H1 (cell line): ENCODE results near the gene CASK. TPM values are rescaled to one million over a fixed set of nuclear protein-coding genes. Genes with fewer than 3 reads are reported as not detected.

Source experiments
- CTCF ChIA-PET: fragments of 300-600 bp; sonication (Branson Sonifier 250); formaldehyde crosslinking; loops from one replicate; lab custom pipeline; 2021; ENCODE audit not compliant: partially characterized antibody; lab: Charles Lee
- POLR2A ChIA-PET: fragments of 300-600 bp; sonication (Branson Sonifier 250); formaldehyde crosslinking; loops from one replicate; lab custom pipeline; 2021; ENCODE audit warnings: inconsistent platforms; ENCODE audit not compliant: partially characterized antibody; lab: Charles Lee
- DNase-seq, 2 experiments: peaks; one replicate each; pipeline versions ENCODE4 v3.0.0 to v3.0.0-alpha.2; 2010 to 2022; ENCODE audit warnings: low spot score in 2 of 2, low read depth in 1 of 2, mixed read lengths in 1 of 2
- FAIRE-seq: peaks from 2 replicates; lab custom pipeline; 2011; peaks lifted over from hg19 to GRCh38; lab: Jason Lieb, UNC
- H2AFZ ChIP-seq: 2 replicates; pipeline ENCODE4 v1.8.1; 2012; ENCODE audit warnings: low read length, inconsistent platforms
- H2AK5ac ChIP-seq: 2 replicates; pipeline ENCODE4 v1.6.1; 2013; ENCODE audit warnings: low read depth, low read length
- H2BK120ac ChIP-seq: replicated peaks from 2 replicates; pipeline ENCODE3; 2013; ENCODE audit warnings: low read depth, low read length, inconsistent platforms
- H2BK12ac ChIP-seq: 2 replicates; pipeline ENCODE4 v1.6.1; 2013; ENCODE audit warnings: low read depth, low read length
- H2BK15ac ChIP-seq: 2 replicates; pipeline ENCODE4 v1.6.1; 2013; ENCODE audit warnings: low read length
- H2BK20ac ChIP-seq: 2 replicates; pipeline ENCODE4 v1.6.1; 2013; ENCODE audit warnings: low read length
- H2BK5ac ChIP-seq: 2 replicates; pipeline ENCODE4 v1.6.1; 2013; ENCODE audit warnings: low read depth, low read length
- H3K14ac ChIP-seq: 2 replicates; pipeline ENCODE4 v1.6.1; 2013; ENCODE audit warnings: inconsistent platforms; ENCODE audit not compliant: insufficient read length
- H3K18ac ChIP-seq: 2 replicates; pipeline ENCODE4 v1.6.1; 2013; ENCODE audit warnings: low read length; ENCODE audit errors: extremely low read depth
- H3K23ac ChIP-seq: 2 replicates; pipeline ENCODE4 v1.6.1; 2013; ENCODE audit warnings: inconsistent platforms; ENCODE audit not compliant: insufficient read length
- H3K23me2 ChIP-seq: 2 replicates; pipeline ENCODE4 v1.6.1; 2013; ENCODE audit warnings: low read depth, low read length
- H3K27ac ChIP-seq: 2 replicates; pipeline ENCODE4 v1.6.1; 2011; ENCODE audit warnings: low read depth, low read length, inconsistent platforms
- H3K27me3 ChIP-seq, 4 experiments: replicated peaks in 1 of 4; 1 replicate in 1 of 4; 2 replicates in 3 of 4; pipeline versions ENCODE4 v1.6.1 to v1.8.1; 2011 to 2013; ENCODE audit warnings: low read length in 3 of 4, mild to moderate bottlenecking in 3 of 4, inconsistent platforms in 2 of 4, mixed read lengths in 2 of 4, moderate library complexity in 1 of 4; ENCODE audit not compliant: control insufficient read depth in 3 of 4, insufficient read depth in 3 of 4; ENCODE audit errors: extremely low read depth in 1 of 4
- H3K36me3 ChIP-seq, 4 experiments: 2 replicates each; pipeline versions ENCODE4 v1.6.1 to v1.8.1; 2011 to 2013; ENCODE audit warnings: mild to moderate bottlenecking in 4 of 4, low read length in 3 of 4, moderate library complexity in 2 of 4, control low read depth in 1 of 4, inconsistent platforms in 1 of 4; ENCODE audit not compliant: insufficient read depth in 4 of 4, control insufficient read depth in 2 of 4
- H3K4ac ChIP-seq: replicated peaks from 2 replicates; pipeline ENCODE3; 2013; ENCODE audit warnings: low read length, low read depth, mixed read lengths, inconsistent platforms; ENCODE audit not compliant: insufficient read length
- H3K4me1 ChIP-seq, 4 experiments: replicated peaks in 1 of 4; 1 replicate in 1 of 4; 2 replicates in 3 of 4; pipeline versions ENCODE4 v1.6.1 to v1.8.1; 2011 to 2013; ENCODE audit warnings: low read length in 3 of 4, inconsistent platforms in 2 of 4, mixed read lengths in 1 of 4; ENCODE audit not compliant: insufficient read depth in 4 of 4, control insufficient read depth in 3 of 4
- H3K4me2 ChIP-seq, 2 experiments: 2 replicates each; pipeline versions ENCODE4 v1.6.1 to v1.8.1; 2011 to 2013; ENCODE audit warnings: low read depth in 2 of 2, low read length in 2 of 2, control low read depth in 1 of 2, inconsistent platforms in 1 of 2, mild to moderate bottlenecking in 1 of 2; ENCODE audit not compliant: insufficient read depth in 1 of 2
- H3K4me3 ChIP-seq, 4 experiments: fragments of 200-600, 300-600 bp in 1 of 4; sonication (generic), shearing (Covaris generic), sonication (Bioruptor Twin) in 1 of 4; 2 replicates each; pipeline versions ENCODE4 v1.5.1 to v1.8.1; 2011 to 2016; ENCODE audit warnings: low read length in 4 of 4, low read depth in 3 of 4, control low read depth in 2 of 4, inconsistent platforms in 2 of 4, mild to moderate bottlenecking in 2 of 4, mixed read lengths in 1 of 4, moderate library complexity in 1 of 4; ENCODE audit not compliant: insufficient read depth in 2 of 4; ENCODE audit errors: extremely low read depth in 1 of 4
- H3K56ac ChIP-seq: replicated peaks from 2 replicates; pipeline ENCODE3; 2013; ENCODE audit warnings: low read depth, mild to moderate bottlenecking, mixed read lengths, low read length, inconsistent platforms; ENCODE audit not compliant: insufficient read length
- H3K79me1 ChIP-seq: 2 replicates; pipeline ENCODE4 v1.6.1; 2013; ENCODE audit warnings: low read depth, low read length, control low read depth
- H3K79me2 ChIP-seq, 2 experiments: 2 replicates each; pipeline versions ENCODE4 v1.6.1 to v1.8.1; 2012 to 2013; ENCODE audit warnings: low read length in 2 of 2, mild to moderate bottlenecking in 2 of 2, inconsistent platforms in 1 of 2; ENCODE audit not compliant: insufficient read depth in 2 of 2, control insufficient read depth in 1 of 2
- H3K9ac ChIP-seq, 4 experiments: replicated peaks in 1 of 4; 1 replicate in 1 of 4; 2 replicates in 3 of 4; pipeline versions ENCODE4 v1.6.1 to v1.8.1; 2011 to 2013; ENCODE audit warnings: low read depth in 3 of 4, low read length in 3 of 4, control low read depth in 2 of 4, mild to moderate bottlenecking in 2 of 4, moderate library complexity in 2 of 4, inconsistent platforms in 1 of 4; ENCODE audit errors: extremely low read depth in 1 of 4
- H3K9me3 ChIP-seq, 2 experiments: 2 replicates each; pipeline versions ENCODE4 v1.6.1 to v1.8.1; 2012 to 2013; ENCODE audit warnings: mild to moderate bottlenecking in 2 of 2, moderate library complexity in 2 of 2, control low read depth in 1 of 2, inconsistent platforms in 1 of 2, low read depth in 1 of 2, low read length in 1 of 2, mixed read lengths in 1 of 2; ENCODE audit not compliant: insufficient read depth in 2 of 2
- H4K20me1 ChIP-seq, 2 experiments: replicated peaks in 1 of 2; 2 replicates each; pipeline versions ENCODE3 to v1.8.1; 2011 to 2013; ENCODE audit warnings: inconsistent platforms in 2 of 2, low read length in 2 of 2, mild to moderate bottlenecking in 1 of 2; ENCODE audit not compliant: insufficient read depth in 2 of 2, control insufficient read depth in 1 of 2
- H4K5ac ChIP-seq: 2 replicates; pipeline ENCODE4 v1.6.1; 2013; ENCODE audit warnings: low read length, low read depth, mixed read lengths, inconsistent platforms; ENCODE audit not compliant: insufficient read length
- H4K8ac ChIP-seq: 2 replicates; pipeline ENCODE4 v1.8.0; 2013; ENCODE audit warnings: mild to moderate bottlenecking, moderate library complexity, low read length, inconsistent platforms; ENCODE audit not compliant: insufficient read depth; ENCODE audit errors: extremely low read depth
- H4K91ac ChIP-seq: replicated peaks from 2 replicates; pipeline ENCODE3; 2013; ENCODE audit warnings: low read length, mixed read lengths, inconsistent platforms; ENCODE audit not compliant: insufficient read length
- BCL11A ChIP-seq, 2 experiments: IDR thresholded peaks; one replicate each; pipeline ENCODE4 v1.6.1; 2011; ENCODE audit warnings: low read depth in 2 of 2, low read length in 2 of 2, mild to moderate bottlenecking in 2 of 2
- HDAC2 ChIP-seq, 2 experiments: fragments of 300-600 bp in 1 of 2; sonication (generic) in 1 of 2; IDR thresholded peaks; 2 replicates each; pipeline ENCODE4 v1.6.1; 2011 to 2012; ENCODE audit warnings: low read depth in 2 of 2, low read length in 2 of 2, mild to moderate bottlenecking in 2 of 2, moderate library complexity in 2 of 2, borderline replicate concordance in 1 of 2, inconsistent platforms in 1 of 2
- SAP30 ChIP-seq: fragments of 300-600 bp; sonication (generic); IDR thresholded peaks from 2 replicates; pipeline ENCODE4 v1.7.1; 2012; ENCODE audit warnings: low read length, moderate library complexity, mild to moderate bottlenecking, inconsistent platforms; ENCODE audit not compliant: insufficient read depth, insufficient replicate concordance
- SP1 ChIP-seq: IDR thresholded peaks from 2 replicates; pipeline ENCODE4 v1.6.1; 2011; ENCODE audit warnings: low read depth, low read length
- TAF7 ChIP-seq: optimal IDR thresholded peaks from 2 replicates; pipeline ENCODE3; 2011; ENCODE audit warnings: low read depth, mild to moderate bottlenecking, inconsistent platforms, low read length, moderate library complexity, borderline replicate concordance
- TBP ChIP-seq: IDR thresholded peaks from 2 replicates; pipeline ENCODE4 v1.6.1; 2011; ENCODE audit warnings: low read depth, low read length, improper control_type of control experiment
- TEAD4 ChIP-seq: IDR thresholded peaks from 2 replicates; pipeline ENCODE4 v1.6.1; 2012; ENCODE audit warnings: low read depth, low read length, inconsistent platforms, mixed read lengths
- polyA plus RNA-seq, 7 experiments: library from polyadenylated mRNA; depleted of rRNA in 3 of 7; stranded (reverse) in 5 of 7; unstranded in 2 of 7; fragments of >200 nt in 5 of 7; fragments of 200-250 nt in 2 of 7; gene quantifications; 1 replicate in 5 of 7; 2 replicates in 1 of 7; 4 replicates in 1 of 7; pipeline versions ENCODE4 v1.2.1 to v1.2.3, GENCODE V29; 2011 to 2013; ENCODE audit warnings: missing spikeins in 2 of 7, mixed read lengths in 2 of 7
- total RNA-seq: library from RNA; stranded (reverse); fragmentation: NEBNext Ultra II Directional; extraction: Animal tissue kit (Norgen Biotek cat#: 25700); gene quantifications from 2 replicates; pipeline ENCODE4 v1.2.1, GENCODE V29; 2021
- TF ChIP-seq, protein P1 (sequence below): IDR thresholded peaks from 2 replicates; pipeline ENCODE4 v1.6.1; 2012; ENCODE audit warnings: inconsistent platforms

The CASK gene
- total and polyA plus RNA-seq, 2 of the 8 experiments (the other 6 are each of a cell fraction or from before 2014, with no cell fraction given): 21.6 to 55.1 TPM

DNA sequence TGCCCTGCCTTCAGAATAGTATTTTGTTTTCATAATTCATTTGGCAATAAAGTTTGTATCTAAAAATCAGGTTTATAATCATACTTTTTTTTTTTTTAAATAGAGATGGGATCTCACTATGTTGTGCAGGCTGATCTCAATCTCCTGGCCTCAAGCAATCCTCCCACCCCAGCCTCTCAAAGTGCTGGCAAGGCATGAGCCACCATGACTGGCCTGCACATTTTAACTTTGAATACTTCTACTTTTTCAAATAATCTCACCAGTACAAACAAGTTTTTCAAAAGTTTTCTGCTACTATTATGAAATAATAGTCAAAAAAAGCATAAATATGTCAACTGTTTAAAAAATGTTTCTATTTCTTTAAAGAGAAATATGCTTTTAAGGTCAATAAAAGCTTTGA, 304.1 kb downstream of the CASK start:
- H3K79me2 ChIP-seq: no peaks in the 10 kb centered on the region
- no peak for FAIRE-seq
- H4K20me1 ChIP-seq: no peaks in the 10 kb centered on the region
- POLR2A ChIA-PET: no interaction called here
- TF ChIP-seq SP1: no peak
- no peak for TF ChIP-seq HDAC2 (IDR thresholded peaks at IDR 0.05; ENCODE audit: borderline replicate concordance in 1 of 2, low read depth in 2 of 2, low read length in 2 of 2)
- TF ChIP-seq BCL11A (IDR thresholded peaks at IDR 0.05; ENCODE audit: low read depth in 2 of 2, low read length in 2 of 2): no peak
- no peak for TF ChIP-seq SAP30
- no peak for TF ChIP-seq TAF7
- no peak for TF ChIP-seq TBP
- TF ChIP-seq TEAD4: no peak
- TF ChIP-seq, protein P1, sequence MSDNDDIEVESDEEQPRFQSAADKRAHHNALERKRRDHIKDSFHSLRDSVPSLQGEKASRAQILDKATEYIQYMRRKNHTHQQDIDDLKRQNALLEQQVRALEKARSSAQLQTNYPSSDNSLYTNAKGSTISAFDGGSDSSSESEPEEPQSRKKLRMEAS: no peak
- H3K23me2 ChIP-seq: no peaks in the 10 kb centered on the region
- H2BK20ac ChIP-seq: no peak overlapping the region
- H3K56ac ChIP-seq: no peak overlapping the region
- H3K27me3 ChIP-seq: no peaks in the 10 kb centered on the region
- no peak overlapping the region for H3K9ac ChIP-seq
- no peak overlapping the region for H4K91ac ChIP-seq
- no peak overlapping the region for H3K23ac ChIP-seq
- no peaks in the 10 kb centered on the region for H3K36me3 ChIP-seq
- H4K8ac ChIP-seq: no peak overlapping the region
- no peak overlapping the region for H2BK12ac ChIP-seq
- H3K18ac ChIP-seq: no peak overlapping the region
- H4K5ac ChIP-seq: no peak overlapping the region
- no peak overlapping the region for H3K4me3 ChIP-seq
- no peak overlapping the region for H3K4me2 ChIP-seq
- CTCF ChIA-PET: no interaction called here
- no peak overlapping the region for H2BK15ac ChIP-seq
- no peak overlapping the region for H3K14ac ChIP-seq
- no peak overlapping the region for H2BK120ac ChIP-seq
- no peaks in the 10 kb centered on the region for H3K9me3 ChIP-seq
- DNase-seq: no peak
- no peaks in the 10 kb centered on the region for H3K79me1 ChIP-seq
- H3K4ac ChIP-seq: no peak overlapping the region
- no peak overlapping the region for H3K27ac ChIP-seq
- H2AFZ ChIP-seq: no peak overlapping the region
- peaks cover 0 to 2% (median 0%) of the 10 kb centered on the region in 4 experiments; a peak in 1 of 7 replicates for H3K4me1 ChIP-seq
- H2BK5ac ChIP-seq: no peak overlapping the region
- H2AK5ac ChIP-seq: no peak overlapping the region
